ENCODE results near the gene YIPF4.

DNA sequence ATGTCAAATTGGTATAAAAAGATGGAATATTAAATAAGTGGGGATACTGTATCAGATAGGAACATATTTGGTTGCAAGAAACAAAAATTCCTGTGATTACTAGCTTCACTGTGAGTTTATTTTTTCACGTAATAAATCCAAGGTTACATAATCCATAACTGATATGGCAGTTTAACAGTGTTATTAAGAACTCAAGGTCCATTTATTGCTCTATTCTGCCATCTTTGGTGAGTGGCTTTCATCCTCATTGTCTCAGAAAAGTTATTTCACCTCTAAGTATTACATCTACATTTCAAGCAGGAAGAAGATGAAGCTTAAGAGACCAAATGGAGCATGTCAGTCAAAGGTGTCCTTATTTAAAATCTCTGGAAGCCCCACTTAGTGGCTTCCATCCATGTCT lies 37.2 kb downstream of the YIPF4 start:
- TF ChIP-seq, protein P1, sequence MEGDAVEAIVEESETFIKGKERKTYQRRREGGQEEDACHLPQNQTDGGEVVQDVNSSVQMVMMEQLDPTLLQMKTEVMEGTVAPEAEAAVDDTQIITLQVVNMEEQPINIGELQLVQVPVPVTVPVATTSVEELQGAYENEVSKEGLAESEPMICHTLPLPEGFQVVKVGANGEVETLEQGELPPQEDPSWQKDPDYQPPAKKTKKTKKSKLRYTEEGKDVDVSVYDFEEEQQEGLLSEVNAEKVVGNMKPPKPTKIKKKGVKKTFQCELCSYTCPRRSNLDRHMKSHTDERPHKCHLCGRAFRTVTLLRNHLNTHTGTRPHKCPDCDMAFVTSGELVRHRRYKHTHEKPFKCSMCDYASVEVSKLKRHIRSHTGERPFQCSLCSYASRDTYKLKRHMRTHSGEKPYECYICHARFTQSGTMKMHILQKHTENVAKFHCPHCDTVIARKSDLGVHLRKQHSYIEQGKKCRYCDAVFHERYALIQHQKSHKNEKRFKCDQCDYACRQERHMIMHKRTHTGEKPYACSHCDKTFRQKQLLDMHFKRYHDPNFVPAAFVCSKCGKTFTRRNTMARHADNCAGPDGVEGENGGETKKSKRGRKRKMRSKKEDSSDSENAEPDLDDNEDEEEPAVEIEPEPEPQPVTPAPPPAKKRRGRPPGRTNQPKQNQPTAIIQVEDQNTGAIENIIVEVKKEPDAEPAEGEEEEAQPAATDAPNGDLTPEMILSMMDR (optimal IDR thresholded peaks at IDR 0.05 in 1 of 3, IDR thresholded peaks at IDR 0.05 in 1 of 3, conservative IDR thresholded peaks at IDR 0.05 in 1 of 3; ENCODE audit: extremely low read depth in 1 of 3, insufficient read depth in 2 of 3, low read length in 3 of 3): no peak
- no peak for TF ChIP-seq EZH2 (IDR thresholded peaks at IDR 0.05; ENCODE audit: low read length)

Measured in keratinocyte (primary cell).